ENCODE data around the gene ALPG.

ALPG gene

DNA sequence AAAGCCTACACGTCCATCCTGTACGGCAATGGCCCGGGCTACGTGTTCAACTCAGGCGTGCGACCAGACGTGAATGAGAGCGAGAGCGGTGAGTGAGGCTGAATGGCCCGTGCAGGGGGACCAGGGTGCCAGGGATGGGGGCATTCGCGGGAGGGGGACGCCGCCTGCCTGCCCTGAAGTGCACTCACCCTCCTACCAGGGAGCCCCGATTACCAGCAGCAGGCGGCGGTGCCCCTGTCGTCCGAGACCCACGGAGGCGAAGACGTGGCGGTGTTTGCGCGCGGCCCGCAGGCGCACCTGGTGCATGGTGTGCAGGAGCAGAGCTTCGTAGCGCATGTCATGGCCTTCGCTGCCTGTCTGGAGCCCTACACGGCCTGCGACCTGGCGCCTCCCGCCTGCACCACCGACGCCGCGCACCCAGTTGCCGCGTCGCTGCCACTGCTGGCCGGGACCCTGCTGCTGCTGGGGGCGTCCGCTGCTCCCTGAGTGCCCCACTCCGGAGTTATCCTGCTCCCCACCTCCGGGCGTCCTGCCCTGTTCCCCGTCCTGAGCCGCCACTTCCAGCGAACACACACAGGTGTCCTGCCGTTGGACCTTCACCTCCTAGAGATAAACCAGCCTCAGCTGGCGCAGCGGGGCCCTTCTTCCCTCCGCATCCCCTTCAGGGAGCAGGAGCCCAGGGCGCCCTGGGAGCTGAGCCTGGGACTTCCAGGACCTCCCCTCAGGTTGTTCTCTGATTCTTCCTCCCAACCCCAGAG is 52.2 kb downstream of the ALPG start:
- DNase-seq (ENCODE audit: low spot score) = no peak

DNA sequence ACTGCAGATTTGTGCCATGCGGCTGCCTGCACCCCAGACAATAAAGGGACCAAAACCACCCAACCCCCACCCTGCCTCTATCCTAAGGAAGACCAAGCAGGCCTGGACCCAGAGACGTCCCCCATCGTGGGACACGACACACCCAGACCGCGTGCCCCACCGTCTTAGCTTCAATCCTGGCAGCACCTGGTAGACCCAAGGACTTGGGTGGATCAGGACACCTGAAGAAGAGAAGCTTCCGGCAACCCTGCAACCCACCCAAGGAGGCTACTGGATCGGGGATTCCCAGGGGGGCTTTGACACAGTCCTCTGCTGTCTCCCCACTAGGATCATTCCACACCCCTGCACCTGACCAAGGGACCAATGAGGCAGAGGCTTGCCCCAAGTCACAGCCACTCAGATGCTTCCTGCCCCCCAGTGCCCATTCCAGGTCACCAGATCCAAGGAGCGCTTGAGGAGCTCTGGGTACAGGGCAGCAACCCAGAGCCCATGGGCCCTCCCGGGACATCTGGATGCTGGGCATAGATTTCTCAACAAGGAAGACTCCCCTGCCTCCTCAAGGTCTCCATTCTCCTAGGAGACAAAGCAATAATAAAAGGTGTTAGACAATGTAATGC is 52.9 kb downstream of the ALPG start:
- DNase-seq (ENCODE audit: low spot score) = no peak

GRCh38 chr2:232460171-232460570 is 53.5 kb downstream of the ALPG start:
- no peak for DNase-seq (ENCODE audit: low spot score)
